ENCODE results near the gene RAB24.

Gene RAB24

GRCh38 chr5:177333420-177334154, 30.1 kb upstream of the RAB24 start:
- DNase-seq (ENCODE audit: low spot score) = no peak

- no peak for DNase-seq (ENCODE audit: low spot score)
Observed at GRCh38 chr5:177332896-177333260, 29.4 kb upstream of the RAB24 start.

GRCh38 chr5:177332031-177332895, 28.7 kb upstream of the RAB24 start:
- no peak for DNase-seq (ENCODE audit: low spot score)

- DNase-seq (ENCODE audit: low spot score) = no peak
Observed at GRCh38 chr5:177330991-177331842, 27.7 kb upstream of the RAB24 start.

- no peak for DNase-seq (ENCODE audit: low spot score)
Observed at GRCh38 chr5:177329883-177330282, 26.4 kb upstream of the RAB24 start.

- no peak for DNase-seq (ENCODE audit: low spot score)
Observed at GRCh38 chr5:177328545-177329231, 25.2 kb upstream of the RAB24 start.

- peak; percentile 38 for DNase-seq (ENCODE audit: low spot score)
Observed at GRCh38 chr5:177327539-177328522, 24.3 kb upstream of the RAB24 start.

GRCh38 chr5:177325868-177326381, 22.4 kb upstream of the RAB24 start:
- peak; percentile 43 for DNase-seq (ENCODE audit: low spot score)

GRCh38 chr5:177320879-177321278, 17.4 kb upstream of the RAB24 start:
- no peak for DNase-seq (ENCODE audit: low spot score)

- peak; percentile 43 for DNase-seq (ENCODE audit: low spot score)
Observed at GRCh38 chr5:177319913-177320588, 16.5 kb upstream of the RAB24 start.

- peak; percentile 81 for DNase-seq (ENCODE audit: low spot score)
Observed at GRCh38 chr5:177317959-177318377, 14.4 kb upstream of the RAB24 start.

GRCh38 chr5:177316005-177316404, 12.5 kb upstream of the RAB24 start:
- DNase-seq (ENCODE audit: low spot score) = no peak

- no peak for DNase-seq (ENCODE audit: low spot score)
Observed at GRCh38 chr5:177315411-177315810, 11.9 kb upstream of the RAB24 start.

- no peak for DNase-seq (ENCODE audit: low spot score)
Observed at GRCh38 chr5:177314376-177315342, 11.1 kb upstream of the RAB24 start.

- DNase-seq (ENCODE audit: low spot score) = no peak
Observed at GRCh38 chr5:177313561-177314259, 10.2 kb upstream of the RAB24 start.

- peak; percentile 87 for DNase-seq (ENCODE audit: low spot score)
Observed at GRCh38 chr5:177312649-177313181, 9.2 kb upstream of the RAB24 start.

All from SW480 (cell line).